HepG2 (cell line): ENCODE measurements around the gene SPAG9. TPM values are rescaled to one million over a fixed set of nuclear protein-coding genes. Genes with fewer than 3 reads are reported as not detected.

Source experiments
- DZIP1 ChIP-seq: sonication (generic); formaldehyde crosslinking; IDR thresholded peaks from 2 replicates; pipeline ENCODE4 v1.5.0; 2020; ENCODE audit warnings: mild to moderate bottlenecking, missing genetic modification reagents
- FOXC1 ChIP-seq: sonication (generic); formaldehyde crosslinking; IDR thresholded peaks from 2 replicates; pipeline ENCODE4 v1.8.0; 2022; ENCODE audit warnings: mild to moderate bottlenecking, missing genetic modification reagents, borderline replicate concordance
- HNF1A ChIP-seq, 2 experiments: sonication (generic) in 1 of 2; formaldehyde crosslinking in 1 of 2; IDR thresholded peaks; 2 replicates each; pipeline versions ENCODE4 v1.4.0 to v1.6.1; 2016 to 2020; ENCODE audit warnings: borderline replicate concordance in 1 of 2, low read depth in 1 of 2, mild to moderate bottlenecking in 1 of 2, missing genetic modification reagents in 1 of 2
- HNF1B ChIP-seq: sonication (generic); formaldehyde crosslinking; IDR thresholded peaks from 2 replicates; pipeline ENCODE4 v1.5.1; 2020; ENCODE audit warnings: mild to moderate bottlenecking, moderate library complexity, missing genetic modification reagents
- HNF4A ChIP-seq: sonication (generic); formaldehyde crosslinking; IDR thresholded peaks from 2 replicates; pipeline ENCODE4 v1.4.0; 2020; ENCODE audit warnings: missing genetic modification reagents
- IRF1 ChIP-seq: sonication (generic); formaldehyde crosslinking; IDR thresholded peaks from 2 replicates; pipeline ENCODE4 v1.4.0; 2020; ENCODE audit warnings: low read depth, mild to moderate bottlenecking, missing genetic modification reagents
- IRF2 ChIP-seq: IDR thresholded peaks from 2 replicates; pipeline ENCODE4 v1.6.1; 2018; ENCODE audit warnings: missing genetic modification reagents, missing compliant biosample characterization
- KDM6A ChIP-seq: IDR thresholded peaks from 2 replicates; pipeline ENCODE4 v1.6.1; 2016; ENCODE audit warnings: low read depth
- PHF5A ChIP-seq: IDR thresholded peaks from one replicate; pipeline ENCODE4 v1.6.1; 2018; ENCODE audit warnings: low read depth, missing genetic modification reagents; ENCODE audit not compliant: unreplicated experiment
- PITX1 ChIP-seq: sonication (generic); formaldehyde crosslinking; IDR thresholded peaks from 2 replicates; pipeline ENCODE4 v1.5.1; 2020; ENCODE audit warnings: mild to moderate bottlenecking, missing genetic modification reagents
- PLSCR1 ChIP-seq: sonication (generic); formaldehyde crosslinking; IDR thresholded peaks from 2 replicates; pipeline ENCODE4 v1.5.0; 2020; ENCODE audit warnings: missing genetic modification reagents, mild to moderate bottlenecking, borderline replicate concordance
- RFX1 ChIP-seq: fragments of 450-650 bp; IDR thresholded peaks from 2 replicates; pipeline ENCODE4 v1.6.1; 2017
- SIN3A ChIP-seq: IDR thresholded peaks from 2 replicates; pipeline ENCODE4 v1.6.1; 2011; ENCODE audit warnings: low read depth, mild to moderate bottlenecking, control low read depth, low read length, borderline replicate concordance
- TAF1 ChIP-seq: sonication (generic); formaldehyde crosslinking; IDR thresholded peaks from 2 replicates; pipeline ENCODE4 v1.4.0; 2020; ENCODE audit warnings: missing genetic modification reagents
- ZNF124 ChIP-seq: sonication (generic); formaldehyde crosslinking; IDR thresholded peaks from 2 replicates; pipeline ENCODE4 v1.4.0; 2020; ENCODE audit warnings: missing genetic modification reagents
- ZNF263 ChIP-seq: sonication (generic); formaldehyde crosslinking; IDR thresholded peaks from 2 replicates; pipeline ENCODE4 v1.4.0; 2020; ENCODE audit warnings: missing genetic modification reagents
- ZNF296 ChIP-seq: sonication (generic); formaldehyde crosslinking; conservative IDR thresholded peaks from 2 replicates; pipeline ENCODE4 v1.5.0; 2020; ENCODE audit warnings: mild to moderate bottlenecking, missing genetic modification reagents
- ZNF569 ChIP-seq: sonication (generic); formaldehyde crosslinking; IDR thresholded peaks from 2 replicates; pipeline ENCODE4 v1.5.0; 2020; ENCODE audit warnings: mild to moderate bottlenecking, missing genetic modification reagents, moderate library complexity, borderline replicate concordance
- ZNF782 ChIP-seq: sonication (generic); formaldehyde crosslinking; IDR thresholded peaks from 2 replicates; pipeline ENCODE4 v1.4.0; 2020; ENCODE audit warnings: missing genetic modification reagents, mild to moderate bottlenecking, borderline replicate concordance
- polyA plus RNA-seq, 8 experiments: library from polyadenylated mRNA; depleted of rRNA in 3 of 8; stranded (reverse) in 7 of 8; unstranded in 1 of 8; fragments of >200 nt; fragmentation: Illumina TruSeq in 4 of 8; extraction: Trizol in 4 of 8; gene quantifications; 2 replicates each; pipeline versions ENCODE4 v1.2.1 to v1.2.3, GENCODE V29; 2011 to 2016; ENCODE audit warnings: low read depth in 4 of 8, missing spikeins in 1 of 8, mixed read lengths in 1 of 8; ENCODE audit not compliant: insufficient read depth in 1 of 8
- total RNA-seq, 5 experiments: library from RNA; depleted of rRNA; stranded (reverse); fragments of >200 nt; fragmentation: Illumina TruSeq; extraction: Trizol; gene quantifications; 2 replicates each; pipeline ENCODE4 v1.2.3, GENCODE V29; 2016; ENCODE audit warnings: low read depth in 1 of 5

Gene SPAG9
- total and polyA plus RNA-seq, 2 of the 13 experiments (the other 11 are each of a cell fraction or from before 2014, with no cell fraction given) = 43.2 to 78.6 TPM

- 0 out of 2 replicates have a peak, but pooled peaks have one; percentile 40 for TF ChIP-seq ZNF263 (CRISPR knock-in tag)
- no peak for TF ChIP-seq ZNF569 (CRISPR knock-in tag)
- no peak for TF ChIP-seq ZNF782 (CRISPR knock-in tag)
- no peak for TF ChIP-seq HNF1A (IDR thresholded peaks at IDR 0.05; ENCODE audit: low read depth)
- no peak for TF ChIP-seq HNF1A (CRISPR knock-in tag; IDR thresholded peaks at IDR 0.05; ENCODE audit: borderline replicate concordance)
- TF ChIP-seq HNF4A (CRISPR knock-in tag) = no peak
- TF ChIP-seq KDM6A (CRISPR knock-in tag) = no peak
- no peak for TF ChIP-seq PHF5A (CRISPR knock-in tag)
- no peak for TF ChIP-seq SIN3A
- TF ChIP-seq PITX1 = no peak
- TF ChIP-seq IRF2 (CRISPR knock-in tag) = peak; percentile 63; the same call in 1 of the 2 replicates
- TF ChIP-seq PLSCR1 (CRISPR knock-in tag) = no peak
- no peak for TF ChIP-seq ZNF124 (CRISPR knock-in tag)
- 0 out of 2 replicates have a peak, but pooled peaks have one; percentile 56 for TF ChIP-seq FOXC1 (CRISPR knock-in tag)
- TF ChIP-seq HNF1B (CRISPR knock-in tag) = peak; percentile 46; the same call in 1 of the 2 replicates
- no peak for TF ChIP-seq DZIP1
- no peak for TF ChIP-seq ZNF296 (CRISPR knock-in tag)
- TF ChIP-seq RFX1 = no peak
- TF ChIP-seq IRF1 = no peak
- no peak for TF ChIP-seq TAF1 (CRISPR knock-in tag)
Observed at GRCh38 chr17:50956750-50957523, 163.7 kb downstream of the SPAG9 start (continued).
